Transverse colon (tissue), 4 donors: Measurements from ENCODE around the gene CAB39L. TPM values are rescaled to one million over a fixed set of nuclear protein-coding genes. Genes with fewer than 3 reads are reported as not detected.

ENCODE experiments used
- DNase-seq: peaks from one replicate; pipeline ENCODE4 v3.0.0-alpha.2; 2019
- H3K27ac ChIP-seq, 4 donors: fragments of 200-600 bp; sonication (generic); 2 replicates each; pipeline ENCODE4 v1.5.1; 2016 to 2018; ENCODE audit warnings: inconsistent platforms in 4 of 4
- H3K27me3 ChIP-seq: fragments of 200-600 bp; sonication (generic); 2 replicates; pipeline ENCODE4 v1.5.1; 2017; ENCODE audit warnings: inconsistent platforms
- H3K36me3 ChIP-seq, 4 donors: fragments of 200-600 bp; sonication (generic); 2 replicates each; pipeline ENCODE4 v1.5.1; 2017 to 2019; ENCODE audit warnings: inconsistent platforms in 4 of 4
- H3K4me1 ChIP-seq, 4 donors: fragments of 200-600 bp; sonication (generic); 2 replicates each; pipeline ENCODE4 v1.5.1; 2017 to 2020; ENCODE audit warnings: inconsistent platforms in 4 of 4
- H3K4me3 ChIP-seq, 4 donors: fragments of 200-600 bp; sonication (generic); 1 replicate in 1 of 4; 2 replicates in 3 of 4; pipeline versions ENCODE4 v1.5.1 to v1.6.1; 2017 to 2019; ENCODE audit warnings: inconsistent platforms in 4 of 4
- H3K9me3 ChIP-seq, 2 donors: fragments of 200-600 bp; sonication (generic); 2 replicates each; pipeline ENCODE4 v1.5.1; 2017 to 2019; ENCODE audit warnings: inconsistent platforms in 2 of 2
- CTCF ChIP-seq, 5 experiments: fragments of 200-600 bp in 3 of 5; fragments of 450-650 bp in 2 of 5; sonication (generic) in 3 of 5; IDR thresholded peaks; 1 replicate in 2 of 5; 2 replicates in 3 of 5; pipeline ENCODE4 v1.5.1; 2016 to 2017; ENCODE audit warnings: antibody characterized with exemption in 5 of 5, inconsistent platforms in 3 of 5, mild to moderate bottlenecking in 2 of 5, moderate library complexity in 1 of 5
- EP300 ChIP-seq: sonication (generic); formaldehyde crosslinking; IDR thresholded peaks from one replicate; pipeline ENCODE4 v1.6.1; 2017; ENCODE audit warnings: antibody characterized with exemption, low read depth
- POLR2A ChIP-seq: fragments of 450-650 bp; IDR thresholded peaks from one replicate; pipeline ENCODE4 v1.6.1; 2016; ENCODE audit warnings: antibody characterized with exemption, mild to moderate bottlenecking, moderate library complexity
- POLR2AphosphoS5 ChIP-seq, 3 donors: sonication (generic); formaldehyde crosslinking; IDR thresholded peaks; one replicate each; pipeline ENCODE4 v1.6.1; 2016; ENCODE audit warnings: antibody characterized with exemption in 3 of 3
- WGBS, 2 donors: methylation state at CpG; one replicate each; pipeline ENCODE4 v1.1.5; 2018; ENCODE audit warnings: low coverage in 1 of 2; 5-methylcytosine and 5-hydroxymethylcytosine counted together
- in situ Hi-C, 4 donors: fragments of 200-750 bp; cut with MboI; loops; one replicate each; pipeline versions ENCODE4 v1.15.0 to v1.15.1; 2017; ENCODE audit warnings: low sequenced_read_pairs in 3 of 4, low pct_ligation_motif_present in 1 of 4, low pct_unique_long_range_greater_than_20kb in 1 of 4
- intact Hi-C: fragments of 100-400 bp; cut with DNase I; formaldehyde crosslinking; loops from one replicate; pipeline ENCODE4 v1.15.1; 2023; ENCODE audit warnings: low total_unique reads
- total RNA-seq, 4 donors: library from RNA; depleted of rRNA; stranded (reverse); fragments of >200 nt; gene quantifications; one replicate each; pipeline ENCODE4 v1.1.0, GENCODE V29; 2016

CAB39L gene
- total RNA-seq, 4 donors from 2014 or later: 23.5 to 36.7 (median 25.4) TPM

- DNase-seq: no peak
- Histone ChIP-seq H3K27me3 (no peaks in the 10 kb centered on the region), H3K9me3 (no peaks in the 10 kb centered on the region), H3K27ac (no peak overlapping the region), H3K4me1 (no peaks in the 10 kb centered on the region), H3K36me3 (peaks cover 0 to 64% (median 11%) of the 10 kb centered on the region in 4 donors), H3K4me3 (no peak overlapping the region)
- TF ChIP-seq CTCF (IDR thresholded peaks at IDR 0.05) (no peak), EP300 (no peak), POLR2A (no peak), POLR2AphosphoS5 (IDR thresholded peaks at IDR 0.05) (no peak)
- 79 to 93% methylated on average over 1 of the region's 1 CpG for WGBS, 2 donors
- in situ Hi-C loops: no loop called here
- intact Hi-C loops: no loop called here
Observed at GRCh38 chr13:49472186-49472585, 28.3 kb upstream of the CAB39L start.

- H3K4me1 ChIP-seq: peaks cover 0 to 5% (median 0%) of the 10 kb centered on the region in 4 donors
- WGBS, 2 donors: 78 to 86% methylated on average over 4 to 5 of the region's 5 CpGs
- no peaks in the 10 kb centered on the region for H3K27me3 ChIP-seq
- no peak overlapping the region for H3K4me3 ChIP-seq
- in situ Hi-C loops: no loop called here
- peaks cover 0 to 10% of the 10 kb centered on the region in 2 donors for H3K9me3 ChIP-seq
- no peak overlapping the region for H3K27ac ChIP-seq
- TF ChIP-seq POLR2AphosphoS5 (IDR thresholded peaks at IDR 0.05): no peak
- no peak for TF ChIP-seq CTCF (IDR thresholded peaks at IDR 0.05)
- TF ChIP-seq POLR2A: no peak
- no peak for TF ChIP-seq EP300
- intact Hi-C loops: no loop called here
- DNase-seq: no peak
- H3K36me3 ChIP-seq: peaks cover 0 to 57% (median 15%) of the 10 kb centered on the region in 4 donors
Observed at GRCh38 chr13:49466292-49466838, 22.5 kb upstream of the CAB39L start.

- DNase-seq: no peak
- no peak for TF ChIP-seq EP300
- TF ChIP-seq POLR2AphosphoS5 (IDR thresholded peaks at IDR 0.05): no peak
- no peak for TF ChIP-seq CTCF (IDR thresholded peaks at IDR 0.05)
- no peak for TF ChIP-seq POLR2A
- H3K36me3 ChIP-seq: peaks cover 0 to 59% (median 19%) of the 10 kb centered on the region in 4 donors
- H3K27ac ChIP-seq: no peak overlapping the region
- no peak overlapping the region for H3K4me3 ChIP-seq
- H3K27me3 ChIP-seq: no peaks in the 10 kb centered on the region
- 85 to 92% methylated on average over 3 to 4 of the region's 4 CpGs for WGBS, 2 donors
- in situ Hi-C loops: no loop called here
- H3K9me3 ChIP-seq: peaks cover 0 to 10% of the 10 kb centered on the region in 2 donors
- intact Hi-C loops: no loop called here
- peaks cover 0 to 5% (median 0%) of the 10 kb centered on the region in 4 donors for H3K4me1 ChIP-seq
Observed at GRCh38 chr13:49464621-49465325, 20.9 kb upstream of the CAB39L start.

- no peak overlapping the region for H3K27ac ChIP-seq
- no peak for TF ChIP-seq POLR2A
- TF ChIP-seq POLR2AphosphoS5 (IDR thresholded peaks at IDR 0.05): no peak
- TF ChIP-seq CTCF (IDR thresholded peaks at IDR 0.05): no peak
- no peak for TF ChIP-seq EP300
- peaks cover 0 to 53% (median 18%) of the 10 kb centered on the region in 4 donors for H3K36me3 ChIP-seq
- no peaks in the 10 kb centered on the region for H3K27me3 ChIP-seq
- intact Hi-C loops (no loop called here), in situ Hi-C loops (no loop called here)
- no peak for DNase-seq
- peaks cover 0 to 10% of the 10 kb centered on the region in 2 donors for H3K9me3 ChIP-seq
- 75 to 89% methylated on average over 1 of the region's 1 CpG for WGBS, 2 donors
- H3K4me3 ChIP-seq: no peak overlapping the region
- peaks cover 0 to 5% (median 0%) of the 10 kb centered on the region in 4 donors for H3K4me1 ChIP-seq
Observed at GRCh38 chr13:49464085-49464484, 20.2 kb upstream of the CAB39L start.
